Calu3 (cell line): ENCODE measurements around the gene RUNX2. TPM values are rescaled to one million over a fixed set of nuclear protein-coding genes. Genes with fewer than 3 reads are reported as not detected.

Experiments
- BruUV-seq: library from RNA; stranded (reverse); fragments of 400-500 nt; replicated peaks from 2 replicates; lab custom pipeline; 2021; lab: Mats Ljungman, UMichigan
- CTCF ChIA-PET: fragments of 300-600 bp; sonication (Branson Sonifier 250); formaldehyde crosslinking; loops from one replicate; lab custom pipeline; 2022; ENCODE audit warnings: antibody characterized with exemption; lab: Charles Lee
- DNase-seq: peaks from one replicate; pipeline ENCODE4 v3.0.0; 2022
- H3K27ac Mint-ChIP-seq: one replicate; pipeline ENCODE4 v1.8.0; 2022; ENCODE audit warnings: mixed read lengths; ENCODE audit not compliant: unreplicated experiment
- H3K27me3 Mint-ChIP-seq: one replicate; pipeline ENCODE4 v1.8.0; 2022; ENCODE audit warnings: mixed read lengths; ENCODE audit not compliant: unreplicated experiment
- H3K36me3 Mint-ChIP-seq: one replicate; pipeline ENCODE4 v1.8.0; 2022; ENCODE audit warnings: mild to moderate bottlenecking, moderate library complexity, mixed read lengths; ENCODE audit not compliant: insufficient read depth, unreplicated experiment
- H3K4me1 Mint-ChIP-seq: one replicate; pipeline ENCODE4 v1.8.0; 2022; ENCODE audit warnings: mild to moderate bottlenecking, low read depth, mixed read lengths; ENCODE audit not compliant: unreplicated experiment
- H3K4me3 Mint-ChIP-seq: one replicate; pipeline ENCODE4 v1.8.0; 2022; ENCODE audit warnings: mild to moderate bottlenecking, low read depth, moderate library complexity, mixed read lengths; ENCODE audit not compliant: unreplicated experiment
- H3K9me3 Mint-ChIP-seq: one replicate; pipeline ENCODE4 v1.8.0; 2022; ENCODE audit warnings: low read depth, mixed read lengths; ENCODE audit not compliant: unreplicated experiment
- CTCF ChIP-seq: fragments of 200-600 bp; IDR thresholded peaks from one replicate; pipeline ENCODE4 v1.8.0; 2022; ENCODE audit warnings: antibody characterized with exemption; ENCODE audit not compliant: unreplicated experiment
- intact Hi-C: fragments of 100-400 bp; cut with micrococcal nuclease; formaldehyde crosslinking; loops from one replicate; pipeline ENCODE4 v1.10.0; 2022; ENCODE audit not compliant: unreplicated experiment
- total RNA-seq: library from RNA; stranded (reverse); gene quantifications from 2 replicates; pipeline ENCODE4 v1.2.3, GENCODE V29; 2022

Gene RUNX2
- total RNA-seq, 1 experiment from 2014 or later: 0.54 TPM

DNA sequence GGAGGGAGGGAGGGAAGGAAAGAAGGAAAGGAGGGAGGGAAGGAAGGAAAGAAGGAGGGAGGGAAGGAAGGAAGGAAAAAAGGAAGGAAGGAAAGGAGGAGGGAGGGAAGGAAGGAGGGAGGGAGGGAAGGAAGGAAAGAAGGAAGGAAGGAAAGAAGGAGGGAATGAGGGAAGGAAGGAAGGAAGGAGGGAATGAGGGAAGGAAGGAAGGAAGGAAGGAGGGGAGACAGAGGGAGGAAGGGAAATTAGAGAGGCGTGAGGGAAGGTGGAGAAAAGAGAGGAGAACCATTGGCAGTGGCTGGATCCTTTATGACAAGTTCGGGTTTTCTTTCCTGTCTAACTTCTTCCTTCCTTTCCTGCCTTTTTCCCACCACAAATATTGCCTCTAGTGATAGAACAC lies 71.9 kb downstream of the RUNX2 start:
- intact Hi-C loops: no loop called here
- no peaks in the 10 kb centered on the region for H3K9me3 Mint-ChIP-seq
- no peaks in the 10 kb centered on the region for H3K4me1 Mint-ChIP-seq
- no peak overlapping the region for H3K27ac Mint-ChIP-seq
- H3K36me3 Mint-ChIP-seq: no peaks in the 10 kb centered on the region
- no peak for TF ChIP-seq CTCF
- peaks cover 29% of the 10 kb centered on the region for H3K27me3 Mint-ChIP-seq
- no peak overlapping the region for H3K4me3 Mint-ChIP-seq
- DNase-seq: no peak
- BruUV-seq: no TSS peak
- CTCF ChIA-PET: no interaction called here

GRCh38 chr6:45411959-45412358 lies 83.8 kb downstream of the RUNX2 start:
- Mint-ChIP-seq H3K27me3 (peaks cover 19% of the 10 kb centered on the region), H3K9me3 (no peaks in the 10 kb centered on the region), H3K4me1 (no peaks in the 10 kb centered on the region), H3K36me3 (no peaks in the 10 kb centered on the region), H3K4me3 (no peak overlapping the region), H3K27ac (no peak overlapping the region)
- no TSS peak for BruUV-seq
- TF ChIP-seq CTCF: no peak
- CTCF ChIA-PET: interaction anchor here (0.6 kb wide), 1 partner anchor 904 kb away, joined by 3 read pairs; no protein-coding TSS in a partner anchor
- DNase-seq: no peak
- intact Hi-C loops: no loop called here

GRCh38 chr6:45415315-45415714 lies 87.2 kb downstream of the RUNX2 start:
- H3K4me1 Mint-ChIP-seq: no peaks in the 10 kb centered on the region
- no peak for DNase-seq
- BruUV-seq: no TSS peak
- TF ChIP-seq CTCF: no peak
- H3K9me3 Mint-ChIP-seq: no peaks in the 10 kb centered on the region
- no peak overlapping the region for H3K27ac Mint-ChIP-seq
- CTCF ChIA-PET: no interaction called here
- H3K27me3 Mint-ChIP-seq: peaks cover 35% of the 10 kb centered on the region
- intact Hi-C loops: no loop called here
- no peaks in the 10 kb centered on the region for H3K36me3 Mint-ChIP-seq
- H3K4me3 Mint-ChIP-seq: no peak overlapping the region

DNA sequence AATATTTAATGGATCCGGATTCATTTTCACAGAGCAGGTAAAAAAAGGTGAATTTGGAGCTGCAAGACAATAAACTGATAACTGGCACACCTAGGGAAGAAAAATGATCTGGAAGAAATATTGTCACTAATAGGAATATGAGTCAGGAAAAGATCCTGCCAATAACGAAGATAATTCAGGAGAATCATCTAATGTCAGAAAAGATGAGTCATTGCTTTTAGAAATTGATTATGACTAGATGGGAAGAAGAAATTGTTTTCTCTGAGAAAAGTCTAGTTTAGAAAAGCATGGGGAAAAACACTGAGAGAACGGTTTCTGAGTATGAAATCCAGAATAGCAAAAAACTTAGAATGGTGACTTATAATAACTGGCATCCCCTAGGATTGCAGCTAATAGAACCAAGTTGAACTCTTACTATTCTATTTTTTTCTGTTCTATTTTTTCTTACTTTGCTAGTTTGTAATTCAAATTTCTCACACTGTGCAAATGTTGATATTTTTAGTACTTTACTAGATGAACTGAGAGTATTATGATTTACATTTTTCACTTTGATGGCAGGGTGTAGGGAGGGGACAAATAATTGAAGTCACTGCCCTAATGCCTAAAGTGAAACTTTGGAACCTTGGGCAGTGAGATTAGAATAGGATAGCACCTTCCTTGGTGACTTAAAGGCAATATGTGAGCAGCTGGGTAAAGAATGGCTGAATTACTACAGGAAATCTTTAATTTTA lies 87.8 kb downstream of the RUNX2 start:
- Mint-ChIP-seq H3K27ac (no peak overlapping the region), H3K36me3 (no peaks in the 10 kb centered on the region), H3K9me3 (no peaks in the 10 kb centered on the region), H3K27me3 (peaks cover 41% of the 10 kb centered on the region), H3K4me3 (no peak overlapping the region), H3K4me1 (no peaks in the 10 kb centered on the region)
- BruUV-seq: no TSS peak
- TF ChIP-seq CTCF: no peak
- no peak for DNase-seq
- intact Hi-C loops: no loop called here
- CTCF ChIA-PET: no interaction called here
